Fibroblast of skin of back (primary cell): Measurements from ENCODE around the gene ANKRD55.
"Not testable (repeated sequence)": the region's sequence is repeated elsewhere in the genome, so short reads cannot be mapped to it uniquely, and the experiment has no call there.

Experiments used
- DNase-seq: peaks from one replicate; pipeline ENCODE4 v3.0.0-alpha.2; 2013

The ANKRD55 gene

GRCh38 chr5:56100439-56101176 is 132.5 kb downstream of the ANKRD55 start:
- no peak for DNase-seq

GRCh38 chr5:56099346-56099745 is 133.8 kb downstream of the ANKRD55 start:
- peak; percentile 81 for DNase-seq

GRCh38 chr5:56097055-56097454 is 136.1 kb downstream of the ANKRD55 start:
- no peak for DNase-seq

- no peak for DNase-seq
These were observed 137.5 kb downstream of the ANKRD55 start for GRCh38 chr5:56095579-56096102.

GRCh38 chr5:56094579-56095361 is 138.4 kb downstream of the ANKRD55 start:
- DNase-seq, result no peak

- no peak for DNase-seq
These were observed 139.2 kb downstream of the ANKRD55 start for GRCh38 chr5:56093970-56094369.

- no peak for DNase-seq
These were observed 141.0 kb downstream of the ANKRD55 start for GRCh38 chr5:56092115-56092514.

- no peak for DNase-seq
These were observed 141.5 kb downstream of the ANKRD55 start for GRCh38 chr5:56091664-56092063.

GRCh38 chr5:56090793-56091460 is 142.2 kb downstream of the ANKRD55 start:
- DNase-seq, result no peak

GRCh38 chr5:56088967-56089829 is 143.9 kb downstream of the ANKRD55 start:
- DNase-seq, result peak; percentile 83

- DNase-seq, result no peak
These were observed 144.6 kb downstream of the ANKRD55 start for GRCh38 chr5:56088431-56088949.

- DNase-seq, result no peak
These were observed 147.9 kb downstream of the ANKRD55 start for GRCh38 chr5:56085193-56085592.

- DNase-seq, result no peak
These were observed 149.8 kb downstream of the ANKRD55 start for GRCh38 chr5:56083286-56083854.

- DNase-seq, result not testable (repeated sequence)
These were observed 152.0 kb downstream of the ANKRD55 start for GRCh38 chr5:56081053-56081642.

GRCh38 chr5:56080375-56081052 is 152.6 kb downstream of the ANKRD55 start:
- DNase-seq, result no peak

- not testable (repeated sequence) for DNase-seq
These were observed 154.0 kb downstream of the ANKRD55 start for GRCh38 chr5:56079157-56079500.

- DNase-seq, result no peak
These were observed 154.6 kb downstream of the ANKRD55 start for GRCh38 chr5:56078278-56079156.

GRCh38 chr5:56077796-56078233 is 155.3 kb downstream of the ANKRD55 start:
- DNase-seq, result no peak

GRCh38 chr5:56076486-56076885 is 156.6 kb downstream of the ANKRD55 start:
- no peak for DNase-seq
